ENCODE results near the gene TMEM53.

TMEM53 gene

GRCh38 chr1:44696789-44697345 is 22.6 kb upstream of the TMEM53 start:
- DNase-seq = no peak

GRCh38 chr1:44696101-44696500 is 21.8 kb upstream of the TMEM53 start:
- DNase-seq = no peak

GRCh38 chr1:44695671-44696070 is 21.4 kb upstream of the TMEM53 start:
- no peak for DNase-seq

GRCh38 chr1:44694863-44695478 is 20.7 kb upstream of the TMEM53 start:
- DNase-seq = no peak

- DNase-seq = no peak
These were observed 19.6 kb upstream of the TMEM53 start for GRCh38 chr1:44693900-44694299.

- DNase-seq = no peak
These were observed 18.9 kb upstream of the TMEM53 start for GRCh38 chr1:44693159-44693558.

- DNase-seq = no peak
These were observed 15.1 kb upstream of the TMEM53 start for GRCh38 chr1:44689447-44689765.

- DNase-seq = no peak
These were observed 14.6 kb upstream of the TMEM53 start for GRCh38 chr1:44688760-44689446.

GRCh38 chr1:44685881-44686280 is 11.6 kb upstream of the TMEM53 start:
- DNase-seq = no peak

GRCh38 chr1:44685218-44685617 is 10.9 kb upstream of the TMEM53 start:
- DNase-seq = no peak

- DNase-seq = no peak
These were observed 10.2 kb upstream of the TMEM53 start for GRCh38 chr1:44684525-44684924.

- no peak for DNase-seq
These were observed 8.6 kb upstream of the TMEM53 start for GRCh38 chr1:44682883-44683265.

GRCh38 chr1:44681905-44682882 is 7.9 kb upstream of the TMEM53 start:
- no peak for DNase-seq

- no peak for DNase-seq
These were observed 5.2 kb upstream of the TMEM53 start for GRCh38 chr1:44679468-44679867.

GRCh38 chr1:44678626-44679025 is 4.3 kb upstream of the TMEM53 start:
- DNase-seq = no peak

GRCh38 chr1:44678120-44678519 is 3.8 kb upstream of the TMEM53 start:
- DNase-seq = no peak

- DNase-seq = peak; percentile 26
These were observed 3.0 kb upstream of the TMEM53 start for GRCh38 chr1:44677201-44677766.

- DNase-seq = no peak
These were observed 2.4 kb upstream of the TMEM53 start for GRCh38 chr1:44676484-44677200.

GRCh38 chr1:44675186-44675585 is 905 bp upstream of the TMEM53 start:
- no peak for DNase-seq

GRCh38 chr1:44673675-44674112 is 587 bp downstream of the TMEM53 start:
- DNase-seq = no peak

- DNase-seq = no peak
These were observed 1.2 kb downstream of the TMEM53 start for GRCh38 chr1:44672961-44673674.
